HG03469 (cell line): ENCODE results near the gene RER1.

Experiments
- ATAC-seq: cut with Tn5 transposase; IDR thresholded peaks from one replicate; pipeline ENCODE4 v1.9.1; 2021; ENCODE audit warnings: mild to moderate bottlenecking, moderate library complexity, moderate number of reproducible peaks; ENCODE audit not compliant: unreplicated experiment

Gene RER1

DNA sequence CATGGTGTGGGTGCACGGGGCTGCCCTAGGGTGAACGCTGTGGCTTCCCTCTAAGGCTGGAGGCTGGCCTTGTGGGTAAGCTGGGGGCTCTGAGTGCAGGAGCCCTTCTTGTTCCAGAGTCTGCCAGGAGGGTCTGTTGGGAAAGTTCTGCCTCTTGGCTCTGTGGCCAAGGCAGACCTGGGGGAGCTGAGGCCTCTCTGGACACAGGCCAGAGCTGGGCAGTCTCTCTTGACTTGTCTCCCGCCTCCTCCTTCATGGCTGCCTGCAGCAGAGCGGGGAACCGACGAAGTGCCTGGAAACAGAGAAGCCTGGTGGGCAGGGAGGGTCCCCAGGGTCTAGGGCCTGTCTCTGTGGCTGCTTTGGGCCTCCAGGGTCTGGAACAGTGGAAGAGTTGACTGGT is 51.0 kb downstream of the RER1 start:
- ATAC-seq = no peak

GRCh38 chr1:2443277-2444137 is 51.9 kb downstream of the RER1 start:
- ATAC-seq = no peak

GRCh38 chr1:2444138-2444591 is 52.5 kb downstream of the RER1 start:
- ATAC-seq = no peak

- no peak for ATAC-seq
These were observed 53.7 kb downstream of the RER1 start for GRCh38 chr1:2445162-2445822.

DNA sequence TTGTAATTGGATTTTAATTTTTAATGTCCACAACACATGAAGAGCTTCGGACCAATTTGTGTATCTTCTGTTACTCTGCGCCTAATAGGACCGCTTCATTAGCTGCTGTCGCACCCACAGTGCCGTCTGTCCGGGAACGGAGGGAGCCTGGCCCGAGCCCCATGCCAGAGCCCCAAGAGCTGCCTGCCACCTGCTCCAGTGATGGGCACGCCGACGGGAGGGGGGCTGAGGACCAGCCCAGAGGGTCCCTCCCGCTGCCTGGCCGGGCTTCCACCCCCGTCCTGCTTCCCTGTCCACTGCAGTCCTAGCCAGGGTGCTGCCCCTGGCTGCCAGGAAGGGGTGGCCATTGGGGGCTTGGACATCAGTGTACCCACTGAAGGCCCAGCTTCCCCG is 54.2 kb downstream of the RER1 start:
- ATAC-seq = no peak

DNA sequence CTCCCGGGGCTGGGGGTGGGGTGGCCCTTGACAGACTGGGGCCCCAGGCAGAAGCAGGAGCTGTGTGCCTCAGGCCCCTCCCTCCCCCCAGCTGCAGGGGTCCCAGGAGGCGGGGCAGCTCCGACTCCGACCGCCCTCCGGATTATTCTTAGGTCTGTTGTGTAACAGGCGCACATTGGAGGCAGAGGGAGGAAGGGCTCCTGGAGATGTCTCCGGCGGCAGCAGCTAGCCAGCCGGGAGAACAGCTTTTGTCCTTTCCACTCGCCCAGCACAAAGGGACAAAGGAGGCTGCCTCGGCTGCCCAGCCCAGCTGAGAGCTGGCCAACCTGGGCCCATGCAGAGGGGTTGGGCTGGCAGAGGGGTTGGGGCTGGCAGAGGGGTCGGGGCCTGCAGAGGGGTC is 54.8 kb downstream of the RER1 start:
- no peak for ATAC-seq

DNA sequence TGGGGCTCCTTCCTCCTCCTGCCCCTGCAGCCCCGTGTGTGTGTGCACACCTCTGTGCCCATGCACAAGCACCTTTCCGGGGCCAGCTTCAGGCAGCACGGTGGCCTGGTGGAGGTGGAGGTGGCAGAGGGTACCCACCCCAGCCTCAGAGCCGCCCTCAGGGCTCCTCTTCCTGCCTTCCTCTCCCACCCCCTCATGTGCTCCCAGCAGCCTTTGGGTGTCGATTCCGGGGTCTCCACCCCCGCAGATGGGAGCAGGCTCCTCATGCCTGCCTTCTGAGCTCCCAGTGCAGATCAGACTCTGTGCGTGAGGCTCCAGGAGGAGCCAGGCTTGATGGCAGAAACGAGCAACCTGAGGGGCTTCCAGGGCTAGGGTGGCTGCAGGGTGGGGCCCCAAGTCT is 55.2 kb downstream of the RER1 start:
- no peak for ATAC-seq

- no peak for ATAC-seq
These were observed 55.8 kb downstream of the RER1 start for GRCh38 chr1:2447276-2448097.

DNA sequence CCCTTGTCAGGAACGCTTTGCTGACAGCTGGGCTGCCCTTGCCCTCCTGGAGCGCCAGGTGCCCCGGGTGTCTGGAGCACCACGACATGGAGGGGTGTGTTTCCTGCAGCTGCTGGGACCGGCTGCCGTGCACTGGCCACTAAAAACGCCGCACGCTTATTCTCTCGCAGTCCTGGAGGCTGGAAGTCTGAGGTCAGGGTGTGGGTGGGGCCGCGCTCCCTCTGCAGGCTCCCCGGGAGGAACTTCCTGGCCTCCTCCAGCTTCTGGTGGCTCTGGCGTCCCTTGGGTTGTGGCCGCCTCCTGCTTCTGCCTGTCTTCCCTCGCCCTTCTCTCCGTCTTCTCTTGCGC is 56.4 kb downstream of the RER1 start:
- ATAC-seq = no peak

GRCh38 chr1:2449636-2450454 is 58.2 kb downstream of the RER1 start:
- ATAC-seq = no peak

GRCh38 chr1:2451741-2452140 is 60.1 kb downstream of the RER1 start:
- no peak for ATAC-seq

- no peak for ATAC-seq
These were observed 60.7 kb downstream of the RER1 start for GRCh38 chr1:2452201-2452931.

- no peak for ATAC-seq
These were observed 61.3 kb downstream of the RER1 start for GRCh38 chr1:2452932-2453315.

DNA sequence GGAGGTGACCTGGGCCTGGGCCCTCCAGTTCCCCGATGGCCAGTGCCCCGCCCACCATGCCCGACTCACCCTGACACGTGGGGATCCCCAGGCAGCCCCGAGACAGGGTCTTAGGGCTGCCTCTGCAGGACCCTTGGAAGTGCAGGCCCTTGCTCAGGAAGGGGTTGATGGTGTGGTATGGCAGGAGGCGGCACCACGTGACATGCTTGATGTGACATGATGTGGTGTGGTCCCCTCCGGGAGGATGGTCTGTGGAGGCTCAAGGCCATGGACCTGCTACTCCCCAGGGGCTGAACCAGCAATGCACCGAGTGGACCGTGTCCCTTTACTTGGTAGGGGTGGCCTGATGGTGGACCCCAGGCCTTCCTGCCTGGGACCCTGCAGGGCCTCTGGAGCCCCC is 62.6 kb downstream of the RER1 start:
- ATAC-seq = no peak
